ENCODE measurements around the gene CX3CR1.
"Not testable (repeated sequence)": the region's sequence is repeated elsewhere in the genome, so short reads cannot be mapped to it uniquely, and the experiment has no call there.

Gene CX3CR1

GRCh38 chr3:39279745-39280517 lies at the start of gene CX3CR1:
TSS of gene CX3CR1 (minus strand) at chr3:39280036. CDS start at chr3:39266509, 13,527 bp downstream.
- no peak for DNase-seq (ENCODE audit: low read depth, low spot score)

- no peak for DNase-seq (ENCODE audit: low read depth, low spot score)
Observed at GRCh38 chr3:39329493-39329892, 49.7 kb upstream of the CX3CR1 start, which contains the start of gene CCR8. TSS of gene CCR8 (plus strand) at chr3:39329709. CDS start at chr3:39332332, 2,623 bp downstream.

- DNase-seq (ENCODE audit: low read depth, low spot score), result peak; percentile 30
Observed at GRCh38 chr3:39327746-39328349, 48.0 kb upstream of the CX3CR1 start.

- DNase-seq (ENCODE audit: low read depth, low spot score), result no peak
Observed at GRCh38 chr3:39327053-39327745, 47.4 kb upstream of the CX3CR1 start.

- DNase-seq (ENCODE audit: low read depth, low spot score), result no peak
Observed at GRCh38 chr3:39325236-39325635, 45.4 kb upstream of the CX3CR1 start.

GRCh38 chr3:39323494-39323893 lies 43.7 kb upstream of the CX3CR1 start:
- no peak for DNase-seq (ENCODE audit: low read depth, low spot score)

- no peak for DNase-seq (ENCODE audit: low read depth, low spot score)
Observed at GRCh38 chr3:39322936-39323335, 43.1 kb upstream of the CX3CR1 start.

- not testable (repeated sequence) for DNase-seq (ENCODE audit: low read depth, low spot score)
Observed at GRCh38 chr3:39322209-39322715, 42.4 kb upstream of the CX3CR1 start.

GRCh38 chr3:39321574-39321983 lies 41.7 kb upstream of the CX3CR1 start:
- not testable (repeated sequence) for DNase-seq (ENCODE audit: low read depth, low spot score)

GRCh38 chr3:39319249-39319648 lies 39.4 kb upstream of the CX3CR1 start:
- DNase-seq (ENCODE audit: low read depth, low spot score), result no peak

GRCh38 chr3:39318301-39318700 lies 38.5 kb upstream of the CX3CR1 start:
- no peak for DNase-seq (ENCODE audit: low read depth, low spot score)

GRCh38 chr3:39317571-39318169 lies 37.8 kb upstream of the CX3CR1 start:
- DNase-seq (ENCODE audit: low read depth, low spot score), result no peak

GRCh38 chr3:39315420-39315819 lies 35.6 kb upstream of the CX3CR1 start:
- DNase-seq (ENCODE audit: low read depth, low spot score), result no peak

GRCh38 chr3:39313289-39313688 lies 33.5 kb upstream of the CX3CR1 start:
- no peak for DNase-seq (ENCODE audit: low read depth, low spot score)

GRCh38 chr3:39302178-39302577 lies 22.3 kb upstream of the CX3CR1 start:
- DNase-seq (ENCODE audit: low read depth, low spot score), result no peak

- no peak for DNase-seq (ENCODE audit: low read depth, low spot score)
Observed at GRCh38 chr3:39299279-39299678, 19.4 kb upstream of the CX3CR1 start.

- no peak for DNase-seq (ENCODE audit: low read depth, low spot score)
Observed at GRCh38 chr3:39296197-39297077, 16.6 kb upstream of the CX3CR1 start.

GRCh38 chr3:39295184-39295775 lies 15.4 kb upstream of the CX3CR1 start:
- no peak for DNase-seq (ENCODE audit: low read depth, low spot score)

- no peak for DNase-seq (ENCODE audit: low read depth, low spot score)
Observed at GRCh38 chr3:39294446-39295183, 14.8 kb upstream of the CX3CR1 start.

- DNase-seq (ENCODE audit: low read depth, low spot score), result no peak
Observed at GRCh38 chr3:39292961-39293360, 13.1 kb upstream of the CX3CR1 start.

Measured in activated CD4-positive, CD25-positive, alpha-beta regulatory T cell treated with anti-CD3 and anti-CD28 coated beads, Interleukin-2, amount 50 U/mL, for 16 hours (primary cell).